Type B pancreatic cell (in vitro differentiated cells): ENCODE measurements around the gene ADORA2B. TPM values are rescaled to one million over a fixed set of nuclear protein-coding genes. Genes with fewer than 3 reads are reported as not detected.

Experiments used
- DNase-seq: peaks from one replicate; pipeline ENCODE4 v3.0.0; 2021; ENCODE audit warnings: mixed read lengths; ENCODE audit not compliant: unreplicated experiment; ENCODE audit errors: extremely low spot score
- H3K27ac Mint-ChIP-seq: 2 replicates; pipeline ENCODE4 v1.8.0; 2021; ENCODE audit warnings: mild to moderate bottlenecking, mixed read lengths
- H3K27me3 Mint-ChIP-seq: 2 replicates; pipeline ENCODE4 v1.8.0; 2021; ENCODE audit warnings: mixed read lengths
- H3K36me3 Mint-ChIP-seq: 2 replicates; pipeline ENCODE4 v1.8.0; 2021; ENCODE audit warnings: mixed read lengths
- H3K4me1 Mint-ChIP-seq: one replicate; pipeline ENCODE4 v1.8.0; 2021; ENCODE audit warnings: mixed read lengths; ENCODE audit not compliant: unreplicated experiment
- H3K4me3 Mint-ChIP-seq: 2 replicates; pipeline ENCODE4 v1.8.0; 2021; ENCODE audit warnings: mild to moderate bottlenecking, mixed read lengths
- H3K9me3 Mint-ChIP-seq: 2 replicates; pipeline ENCODE4 v1.8.0; 2021; ENCODE audit warnings: mixed read lengths
- total RNA-seq: library from RNA; stranded (reverse); gene quantifications from 2 replicates; pipeline ENCODE4 v1.2.1, GENCODE V29; 2021; ENCODE audit warnings: low replicate concordance
- TF ChIP-seq, protein P1 (sequence below): fragments of 200-600 bp; sonication (generic); conservative IDR thresholded peaks from 2 replicates; pipeline ENCODE4 v1.5.0; 2021; ENCODE audit warnings: antibody characterized with exemption, mild to moderate bottlenecking

Gene ADORA2B
- total RNA-seq, 1 donor from 2014 or later: 4.0 TPM

GRCh38 chr17:15998031-15998562, 53.2 kb downstream of the ADORA2B start:
- H3K4me3 Mint-ChIP-seq: peak overlapping the region; percentile 97
- peak overlapping the region; percentile 99 for H3K27ac Mint-ChIP-seq
- no peak for DNase-seq
- TF ChIP-seq, protein P1, sequence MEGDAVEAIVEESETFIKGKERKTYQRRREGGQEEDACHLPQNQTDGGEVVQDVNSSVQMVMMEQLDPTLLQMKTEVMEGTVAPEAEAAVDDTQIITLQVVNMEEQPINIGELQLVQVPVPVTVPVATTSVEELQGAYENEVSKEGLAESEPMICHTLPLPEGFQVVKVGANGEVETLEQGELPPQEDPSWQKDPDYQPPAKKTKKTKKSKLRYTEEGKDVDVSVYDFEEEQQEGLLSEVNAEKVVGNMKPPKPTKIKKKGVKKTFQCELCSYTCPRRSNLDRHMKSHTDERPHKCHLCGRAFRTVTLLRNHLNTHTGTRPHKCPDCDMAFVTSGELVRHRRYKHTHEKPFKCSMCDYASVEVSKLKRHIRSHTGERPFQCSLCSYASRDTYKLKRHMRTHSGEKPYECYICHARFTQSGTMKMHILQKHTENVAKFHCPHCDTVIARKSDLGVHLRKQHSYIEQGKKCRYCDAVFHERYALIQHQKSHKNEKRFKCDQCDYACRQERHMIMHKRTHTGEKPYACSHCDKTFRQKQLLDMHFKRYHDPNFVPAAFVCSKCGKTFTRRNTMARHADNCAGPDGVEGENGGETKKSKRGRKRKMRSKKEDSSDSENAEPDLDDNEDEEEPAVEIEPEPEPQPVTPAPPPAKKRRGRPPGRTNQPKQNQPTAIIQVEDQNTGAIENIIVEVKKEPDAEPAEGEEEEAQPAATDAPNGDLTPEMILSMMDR: no peak
- H3K4me1 Mint-ChIP-seq: peaks cover 12% of the 10 kb centered on the region
- H3K27me3 Mint-ChIP-seq: no peaks in the 10 kb centered on the region
- H3K9me3 Mint-ChIP-seq: no peaks in the 10 kb centered on the region
- H3K36me3 Mint-ChIP-seq: peaks cover 23% of the 10 kb centered on the region

DNA sequence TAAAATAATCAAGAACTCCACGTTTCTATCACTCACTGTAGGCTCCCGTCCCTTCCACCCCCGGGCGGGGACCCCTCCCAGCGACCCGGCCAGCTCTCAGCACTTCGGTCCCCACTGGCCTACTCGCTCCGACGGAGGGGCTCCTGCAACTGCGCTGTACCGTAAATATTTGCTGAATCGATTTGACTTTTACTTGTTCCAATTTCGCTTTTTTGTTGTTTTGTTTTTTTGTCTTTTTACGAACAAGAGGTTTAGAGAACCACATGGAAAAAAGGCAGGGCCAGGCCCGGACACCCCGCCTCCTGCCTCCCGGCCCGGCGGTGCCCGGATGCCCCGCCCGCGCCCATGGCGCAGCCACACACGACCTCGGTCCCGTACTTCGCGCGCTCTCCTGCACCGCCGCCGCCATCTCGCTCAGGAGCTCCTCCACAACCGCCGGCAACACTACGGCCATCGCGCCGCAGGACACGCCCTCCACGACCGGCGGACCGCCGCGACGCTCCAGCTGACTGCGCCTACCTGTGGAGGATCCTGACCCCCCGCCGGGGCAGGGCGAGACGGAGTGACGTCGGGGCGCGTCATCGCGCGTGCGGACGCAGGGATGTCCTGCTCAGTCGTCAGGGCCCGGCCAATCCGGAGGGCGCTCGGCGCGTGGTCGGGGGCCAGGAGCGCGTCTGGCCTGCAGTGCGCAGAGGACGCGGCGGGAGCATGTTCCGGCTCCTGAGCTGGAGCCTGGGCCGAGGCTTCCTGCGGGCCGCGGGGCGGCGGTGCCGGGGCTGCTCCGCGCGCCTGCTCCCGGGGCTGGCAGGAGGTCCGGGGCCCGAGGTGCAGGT, 54.4 kb downstream of the ADORA2B start, which contains the start of the genes TTC19 and ZSWIM7:
TSS of gene TTC19 (plus strand) at position 684 of the 833 bp plus-strand sequence. CDS start at position 709, 25 bp downstream.
TSS of gene ZSWIM7 (minus strand) at position 564 of the 833 bp plus-strand sequence. CDS start at position 454, 110 bp downstream.
- H3K4me1 Mint-ChIP-seq: peaks cover 12% of the 10 kb centered on the region
- H3K27ac Mint-ChIP-seq: peak within 1 kb of the TSS; percentile 99
- H3K4me3 Mint-ChIP-seq: peak within 1 kb of the TSS; percentile 97
- H3K9me3 Mint-ChIP-seq: no peaks in the 10 kb centered on the region
- peaks cover 30% of the 10 kb centered on the region for H3K36me3 Mint-ChIP-seq
- DNase-seq: peak; percentile 97
- TF ChIP-seq, protein P1: no peak
- no peaks in the 10 kb centered on the region for H3K27me3 Mint-ChIP-seq

DNA sequence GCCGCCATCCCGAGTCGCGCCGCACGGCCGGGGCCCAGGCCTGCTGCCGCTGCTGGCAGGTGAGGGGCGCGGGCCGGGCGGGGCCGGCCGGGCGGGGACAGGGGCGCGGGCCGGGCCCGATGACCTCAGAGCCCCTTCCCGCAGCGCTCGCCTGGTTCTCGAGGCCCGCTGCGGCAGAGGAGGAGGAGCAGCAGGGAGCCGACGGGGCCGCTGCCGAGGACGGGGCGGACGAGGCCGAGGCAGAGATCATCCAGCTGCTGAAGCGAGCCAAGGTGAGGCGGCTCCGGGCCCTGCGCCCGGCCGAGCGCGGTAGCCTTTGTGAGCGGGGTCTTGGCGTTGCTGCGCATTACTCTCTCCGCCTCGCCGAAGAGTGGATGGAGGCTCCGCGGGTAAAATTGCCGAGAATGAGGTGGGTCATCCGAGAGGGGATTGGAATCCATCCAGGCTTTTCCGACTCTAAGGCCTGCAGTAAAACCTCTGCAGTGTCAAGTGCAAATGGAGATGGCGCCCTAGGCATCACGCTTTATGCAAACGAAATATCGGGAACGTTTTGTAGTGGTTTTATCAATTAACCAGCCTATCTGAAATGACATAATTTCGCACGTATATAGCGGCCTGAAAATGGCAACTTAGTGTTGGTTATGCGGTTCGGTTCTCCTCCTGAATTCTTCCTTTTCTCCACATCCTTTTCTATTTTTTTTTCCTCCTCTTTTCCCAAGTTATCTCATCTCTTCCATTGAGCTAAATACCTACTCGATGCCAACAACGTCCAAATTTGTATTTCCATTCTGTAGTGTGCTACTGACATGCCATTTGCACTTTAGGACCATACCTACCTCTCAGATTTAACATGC, 55.3 kb downstream of the ADORA2B start:
- Mint-ChIP-seq H3K27me3 (no peaks in the 10 kb centered on the region), H3K4me3 (peak overlapping the region; percentile 92), H3K36me3 (peaks cover 32% of the 10 kb centered on the region), H3K9me3 (no peaks in the 10 kb centered on the region), H3K4me1 (peaks cover 12% of the 10 kb centered on the region), H3K27ac (peak overlapping the region; percentile 84)
- TF ChIP-seq, protein P1: no peak
- no peak for DNase-seq

- H3K4me1 Mint-ChIP-seq: peaks cover 12% of the 10 kb centered on the region
- H3K9me3 Mint-ChIP-seq: no peaks in the 10 kb centered on the region
- TF ChIP-seq, protein P1: no peak
- H3K4me3 Mint-ChIP-seq: peak overlapping the region; percentile 92
- H3K27ac Mint-ChIP-seq: peak overlapping the region; percentile 84
- H3K27me3 Mint-ChIP-seq: no peaks in the 10 kb centered on the region
- DNase-seq: no peak
- H3K36me3 Mint-ChIP-seq: peaks cover 34% of the 10 kb centered on the region
Measured at GRCh38 chr17:16001226-16001897, 56.4 kb downstream of the ADORA2B start.

GRCh38 chr17:16002708-16003260, 57.9 kb downstream of the ADORA2B start:
- Mint-ChIP-seq H3K9me3 (no peaks in the 10 kb centered on the region), H3K36me3 (peaks cover 34% of the 10 kb centered on the region), H3K27me3 (no peaks in the 10 kb centered on the region), H3K4me3 (no peak overlapping the region), H3K27ac (no peak overlapping the region), H3K4me1 (peaks cover 12% of the 10 kb centered on the region)
- TF ChIP-seq, protein P1: no peak
- no peak for DNase-seq
